Daoy (cell line): ENCODE data around the gene NSUN2. TPM values are rescaled to one million over a fixed set of nuclear protein-coding genes. Genes with fewer than 3 reads are reported as not detected.

Experiments used
- DNase-seq: peaks from one replicate; pipeline ENCODE4 v3.0.0-alpha.2; 2015; ENCODE audit warnings: low read depth
- total RNA-seq: library from RNA; depleted of rRNA; stranded (reverse); fragments of >200 nt; shearing (Covaris generic); gene quantifications from 2 replicates; pipeline ENCODE4 v1.2.3, GENCODE V29; 2014

NSUN2 gene
- total RNA-seq, 1 experiment from 2014 or later, result 54.5 TPM

GRCh38 chr5:6644794-6645241 lies 12.0 kb upstream of the NSUN2 start:
- DNase-seq, result no peak

DNA sequence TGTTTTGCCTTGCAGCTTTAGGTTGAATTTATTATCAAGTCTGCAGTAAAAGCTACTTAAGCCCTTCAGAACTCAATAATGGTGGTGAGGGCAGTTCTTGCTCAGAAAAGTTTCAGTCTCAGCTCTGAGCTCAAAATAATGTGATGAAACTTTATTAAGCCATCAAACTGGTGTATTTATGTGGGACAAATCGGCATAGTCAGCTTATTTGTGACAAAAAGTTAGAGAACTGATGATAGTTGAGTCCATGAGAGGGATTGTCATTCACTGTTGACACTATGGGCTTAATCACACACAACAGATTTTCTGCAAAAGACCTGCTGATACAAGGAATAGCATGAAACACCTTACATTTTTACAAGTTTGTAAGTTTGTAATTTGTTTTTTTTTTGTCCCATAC lies 9.8 kb upstream of the NSUN2 start:
- DNase-seq, result no peak

- no peak for DNase-seq
Observed at GRCh38 chr5:6638236-6638635, 5.4 kb upstream of the NSUN2 start.

- DNase-seq, result no peak
Observed at GRCh38 chr5:6637590-6637989, 4.7 kb upstream of the NSUN2 start.

DNA sequence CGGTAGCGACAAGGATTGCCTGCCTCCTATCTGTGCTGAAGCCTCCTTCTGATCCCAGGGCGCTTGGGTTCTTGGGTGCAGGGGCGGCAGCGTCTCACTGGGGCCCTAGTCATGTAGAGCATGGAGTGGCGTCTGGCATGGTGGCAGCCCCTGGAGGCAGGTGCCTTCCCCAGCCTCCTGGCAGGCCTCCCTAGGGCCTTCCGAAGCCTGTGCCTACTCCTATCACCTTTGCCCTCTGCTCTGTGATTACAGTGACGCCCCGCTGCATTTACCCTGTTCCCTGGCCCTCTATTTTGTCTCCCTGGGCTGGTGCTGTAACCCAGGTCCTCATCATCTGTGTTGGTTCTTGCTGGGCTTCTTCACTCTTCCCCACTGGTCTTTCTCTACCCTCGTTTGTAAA lies 4.2 kb upstream of the NSUN2 start:
- DNase-seq, result no peak

DNA sequence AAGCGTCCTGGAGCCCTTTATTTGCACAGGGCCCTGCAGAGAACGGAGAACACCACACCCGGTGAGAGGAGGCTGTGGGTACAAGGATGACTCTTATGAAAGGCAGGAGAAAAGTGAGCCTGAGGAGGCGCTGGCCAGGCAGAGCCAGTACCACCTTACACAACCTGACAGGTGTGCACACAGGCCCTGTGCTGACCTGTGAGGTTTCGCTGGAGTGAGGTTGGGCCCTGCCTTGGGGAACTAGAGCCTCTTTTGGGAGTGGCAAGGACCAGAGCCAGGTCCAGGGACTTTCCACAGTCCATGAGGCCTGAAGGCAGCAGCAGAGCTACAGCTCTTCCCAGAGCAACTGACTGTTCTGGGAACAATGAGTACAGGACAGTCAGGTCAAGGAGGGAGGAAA lies 3.4 kb upstream of the NSUN2 start:
- DNase-seq, result no peak

GRCh38 chr5:6634788-6635430 lies 2.1 kb upstream of the NSUN2 start:
- DNase-seq, result no peak

DNA sequence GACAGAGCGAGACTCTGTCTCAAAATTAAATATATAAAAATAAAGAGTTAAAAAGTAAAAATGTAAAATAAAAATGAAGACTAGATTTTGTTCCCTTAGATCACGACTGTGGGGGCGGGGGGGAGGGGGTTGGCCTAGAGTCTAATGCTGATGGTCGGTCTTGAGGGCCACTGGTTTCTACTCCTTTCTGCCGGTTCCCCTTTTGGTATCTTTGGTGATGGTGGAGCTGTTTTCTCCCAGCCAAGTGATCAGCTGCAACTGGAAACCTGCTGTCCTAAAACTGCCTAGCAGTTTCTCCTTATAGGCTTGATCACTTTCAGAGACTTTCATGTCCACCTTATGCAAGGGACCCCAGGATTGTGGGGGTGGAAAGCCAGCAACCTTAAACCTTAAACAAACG lies 1.5 kb upstream of the NSUN2 start:
- no peak for DNase-seq

GRCh38 chr5:6633469-6634245 lies 813 bp upstream of the NSUN2 start:
- DNase-seq, result peak; percentile 58

GRCh38 chr5:6632324-6632887 lies 438 bp downstream of the NSUN2 start:
- DNase-seq, result no peak

- DNase-seq, result no peak
Observed at GRCh38 chr5:6631441-6631840, 1.4 kb downstream of the NSUN2 start.

GRCh38 chr5:6626508-6626907 lies 6.3 kb downstream of the NSUN2 start:
- no peak for DNase-seq

DNA sequence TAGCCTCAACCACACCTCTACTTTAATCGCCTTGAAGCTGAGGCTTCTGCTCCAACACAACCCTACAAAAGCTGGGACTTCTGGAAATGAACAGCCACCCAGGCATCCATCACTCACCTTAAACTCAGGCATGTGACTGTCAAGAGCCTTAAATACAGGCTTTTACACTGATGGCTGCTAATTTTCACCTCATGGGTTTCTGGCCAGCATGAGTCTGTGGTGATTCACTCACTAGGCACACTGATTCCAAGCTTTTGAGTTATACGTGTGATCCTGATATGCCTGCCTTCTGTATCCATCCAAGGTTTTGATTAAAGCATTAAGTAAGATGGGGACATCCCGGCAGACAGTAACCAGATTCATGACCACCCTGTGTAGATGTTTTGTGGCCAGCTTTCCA lies 8.9 kb downstream of the NSUN2 start:
- no peak for DNase-seq

DNA sequence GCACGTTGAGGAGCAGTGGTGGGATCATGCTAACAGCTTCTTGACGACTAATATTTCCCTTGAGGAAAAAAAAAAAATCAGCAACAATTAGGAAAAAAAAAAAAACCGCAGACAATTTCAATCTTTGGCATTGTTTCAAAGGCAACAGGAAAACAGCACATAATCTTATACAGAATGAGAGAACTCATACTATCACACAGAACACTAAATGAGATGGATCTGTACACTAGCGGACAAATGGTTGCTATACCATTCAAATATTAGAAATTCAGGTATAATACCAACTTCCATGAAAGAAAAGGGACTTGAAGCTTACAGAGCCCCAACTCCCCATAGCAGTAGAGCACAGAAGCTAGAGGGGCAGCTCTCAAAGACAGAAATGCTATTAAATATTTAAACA lies 9.6 kb downstream of the NSUN2 start:
- no peak for DNase-seq

- DNase-seq, result no peak
Observed at GRCh38 chr5:6616632-6617031, 16.2 kb downstream of the NSUN2 start.

GRCh38 chr5:6615034-6615815 lies 17.6 kb downstream of the NSUN2 start:
- no peak for DNase-seq

- no peak for DNase-seq
Observed at GRCh38 chr5:6611334-6612256, 21.2 kb downstream of the NSUN2 start.

GRCh38 chr5:6608016-6608415 lies 24.8 kb downstream of the NSUN2 start:
- no peak for DNase-seq

DNA sequence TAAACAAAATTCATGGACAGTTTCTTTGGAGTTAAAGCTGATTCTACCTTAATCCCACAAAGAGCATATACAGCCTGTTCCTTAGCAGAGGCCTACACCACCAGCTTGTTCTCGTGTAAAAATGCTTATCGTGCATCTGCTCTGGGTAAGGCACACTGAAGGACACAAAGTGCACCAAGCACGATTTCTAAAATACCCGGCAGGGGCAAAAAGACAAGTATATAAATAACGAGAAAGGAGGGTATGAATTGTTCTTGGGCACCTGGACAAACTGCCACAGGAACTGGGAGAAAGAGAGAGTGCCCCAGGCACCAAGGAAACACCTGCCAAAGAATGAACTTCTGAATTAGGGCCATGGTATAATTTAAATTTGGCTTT lies 25.3 kb downstream of the NSUN2 start:
- no peak for DNase-seq

DNA sequence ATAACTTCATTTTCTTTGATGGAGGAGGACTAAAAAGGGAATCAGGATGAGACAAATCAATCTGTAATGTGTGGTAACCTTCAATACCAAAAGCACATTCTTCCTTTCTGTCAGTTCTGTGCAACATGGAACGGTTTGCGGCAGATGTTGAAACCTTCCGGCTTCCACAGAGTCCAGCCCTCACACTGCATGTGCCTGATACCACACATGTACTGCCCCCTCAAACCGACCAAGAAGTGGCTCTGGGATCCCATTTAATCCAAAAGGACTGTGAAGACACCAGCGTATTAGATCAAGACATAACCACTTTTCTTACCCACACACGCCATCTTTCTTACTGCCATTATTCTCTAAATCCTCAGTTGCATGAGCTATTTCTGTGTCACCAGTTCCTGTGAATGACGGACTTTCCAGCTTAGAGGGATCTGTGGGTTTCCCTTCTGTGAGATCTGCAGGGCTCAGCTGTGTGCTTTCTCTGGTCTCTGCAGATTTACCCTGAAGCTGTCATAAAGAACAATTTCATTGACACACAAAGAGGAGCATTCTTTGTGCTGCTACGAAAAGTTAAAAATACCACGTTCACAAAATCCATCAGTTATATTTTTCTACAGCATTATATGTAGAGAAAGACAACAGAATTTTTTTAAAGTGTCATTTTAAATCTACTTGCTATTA lies 25.8 kb downstream of the NSUN2 start:
- no peak for DNase-seq

DNA sequence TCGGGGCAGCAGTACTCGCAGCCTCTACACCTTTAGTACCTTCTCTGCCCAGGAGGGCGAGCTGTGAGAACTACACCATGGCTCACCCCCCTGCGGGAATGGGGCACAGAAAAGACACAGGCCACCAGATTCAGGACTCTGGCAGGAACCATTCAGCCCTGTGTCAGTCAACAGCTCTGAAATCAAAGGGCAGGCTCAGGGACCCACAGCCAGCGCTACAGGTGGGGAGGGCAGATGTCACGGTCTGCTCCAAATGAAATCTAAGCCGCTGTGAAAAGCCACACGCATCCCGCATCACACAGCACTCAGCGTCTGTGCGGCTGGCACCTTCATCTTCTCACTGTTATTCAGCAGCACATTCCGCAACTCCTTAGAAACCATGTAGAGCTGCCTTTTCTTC lies 27.9 kb downstream of the NSUN2 start:
- no peak for DNase-seq
